Activated T-helper 9 cell treated with anti-CD3 and anti-CD28 coated beads, Interleukin-2, amount 50 U/mL, for 16 hours (primary cell): Measurements from ENCODE around the gene GSTP1.
"Not testable (repeated sequence)": the region's sequence is repeated elsewhere in the genome, so short reads cannot be mapped to it uniquely, and the experiment has no call there.

Experiments
- DNase-seq: peaks from one replicate; pipeline ENCODE4 v3.0.0-alpha.2; 2020; ENCODE audit warnings: low read depth

GSTP1 gene

GRCh38 chr11:67583247-67584204, at the start of gene GSTP1:
TSS of gene GSTP1 (plus strand) at chr11:67583812. CDS start at chr11:67583844, 32 bp downstream.
- peak; percentile 68 for DNase-seq

GRCh38 chr11:67534070-67534679, 49.4 kb upstream of the GSTP1 start:
- DNase-seq = no peak

GRCh38 chr11:67535561-67535960, 48.1 kb upstream of the GSTP1 start:
- DNase-seq = no peak

- no peak for DNase-seq
Observed at GRCh38 chr11:67538306-67538705, 45.3 kb upstream of the GSTP1 start.

GRCh38 chr11:67538823-67539505, 44.6 kb upstream of the GSTP1 start:
- DNase-seq = no peak

GRCh38 chr11:67539550-67539949, 44.1 kb upstream of the GSTP1 start:
- no peak for DNase-seq

- DNase-seq = no peak
Observed at GRCh38 chr11:67541198-67541597, 42.4 kb upstream of the GSTP1 start.

GRCh38 chr11:67542169-67542568, 41.4 kb upstream of the GSTP1 start:
- DNase-seq = no peak

- DNase-seq = no peak
Observed at GRCh38 chr11:67542971-67543370, 40.6 kb upstream of the GSTP1 start.

GRCh38 chr11:67543585-67543984, 40.0 kb upstream of the GSTP1 start:
- no peak for DNase-seq

- no peak for DNase-seq
Observed at GRCh38 chr11:67544616-67545242, 38.9 kb upstream of the GSTP1 start.

GRCh38 chr11:67545280-67545679, 38.3 kb upstream of the GSTP1 start:
- no peak for DNase-seq

GRCh38 chr11:67548112-67548511, 35.5 kb upstream of the GSTP1 start:
- DNase-seq = not testable (repeated sequence)

- no peak for DNase-seq
Observed at GRCh38 chr11:67548555-67549110, 35.0 kb upstream of the GSTP1 start.

- DNase-seq = no peak
Observed at GRCh38 chr11:67551127-67551526, 32.5 kb upstream of the GSTP1 start.

GRCh38 chr11:67551697-67552096, 31.9 kb upstream of the GSTP1 start:
- not testable (repeated sequence) for DNase-seq

- DNase-seq = no peak
Observed at GRCh38 chr11:67556244-67556643, 27.4 kb upstream of the GSTP1 start.

- DNase-seq = no peak
Observed at GRCh38 chr11:67558084-67558772, 25.4 kb upstream of the GSTP1 start.

- no peak for DNase-seq
Observed at GRCh38 chr11:67561971-67562619, 21.5 kb upstream of the GSTP1 start.

- no peak for DNase-seq
Observed at GRCh38 chr11:67562963-67563704, 20.5 kb upstream of the GSTP1 start.
